ENCODE results near the gene CD44.

The CD44 gene

GRCh38 chr11:35206616-35207015, 67.6 kb downstream of the CD44 start:
- no peak for TF ChIP-seq CTCF (IDR thresholded peaks at IDR 0.05)

GRCh38 chr11:35207471-35208403, 68.8 kb downstream of the CD44 start:
- no peak for TF ChIP-seq CTCF (IDR thresholded peaks at IDR 0.05)

- TF ChIP-seq CTCF (IDR thresholded peaks at IDR 0.05), result no peak
These were observed 69.8 kb downstream of the CD44 start for GRCh38 chr11:35208795-35209194.

- no peak for TF ChIP-seq CTCF (IDR thresholded peaks at IDR 0.05)
These were observed 72.0 kb downstream of the CD44 start for GRCh38 chr11:35210876-35211546.

GRCh38 chr11:35211952-35212351, 73.0 kb downstream of the CD44 start:
- TF ChIP-seq CTCF (IDR thresholded peaks at IDR 0.05), result no peak

- no peak for TF ChIP-seq CTCF (IDR thresholded peaks at IDR 0.05)
These were observed 75.3 kb downstream of the CD44 start for GRCh38 chr11:35214226-35214770.

GRCh38 chr11:35214792-35215193, 75.8 kb downstream of the CD44 start:
- no peak for TF ChIP-seq CTCF (IDR thresholded peaks at IDR 0.05)
